Bladder microvascular endothelial cell (primary cell): ENCODE results near the gene SHC1. TPM values are rescaled to one million over a fixed set of nuclear protein-coding genes. Genes with fewer than 3 reads are reported as not detected.

ENCODE experiments used
- total RNA-seq: library from RNA; depleted of rRNA; stranded (reverse); fragments of >200 nt; gene quantifications from 2 replicates; pipeline ENCODE4 v1.2.3, GENCODE V29; 2014

Gene SHC1, protein sequence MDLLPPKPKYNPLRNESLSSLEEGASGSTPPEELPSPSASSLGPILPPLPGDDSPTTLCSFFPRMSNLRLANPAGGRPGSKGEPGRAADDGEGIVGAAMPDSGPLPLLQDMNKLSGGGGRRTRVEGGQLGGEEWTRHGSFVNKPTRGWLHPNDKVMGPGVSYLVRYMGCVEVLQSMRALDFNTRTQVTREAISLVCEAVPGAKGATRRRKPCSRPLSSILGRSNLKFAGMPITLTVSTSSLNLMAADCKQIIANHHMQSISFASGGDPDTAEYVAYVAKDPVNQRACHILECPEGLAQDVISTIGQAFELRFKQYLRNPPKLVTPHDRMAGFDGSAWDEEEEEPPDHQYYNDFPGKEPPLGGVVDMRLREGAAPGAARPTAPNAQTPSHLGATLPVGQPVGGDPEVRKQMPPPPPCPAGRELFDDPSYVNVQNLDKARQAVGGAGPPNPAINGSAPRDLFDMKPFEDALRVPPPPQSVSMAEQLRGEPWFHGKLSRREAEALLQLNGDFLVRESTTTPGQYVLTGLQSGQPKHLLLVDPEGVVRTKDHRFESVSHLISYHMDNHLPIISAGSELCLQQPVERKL
- 159 and 342 TPM in 2 replicates for total RNA-seq

DNA sequence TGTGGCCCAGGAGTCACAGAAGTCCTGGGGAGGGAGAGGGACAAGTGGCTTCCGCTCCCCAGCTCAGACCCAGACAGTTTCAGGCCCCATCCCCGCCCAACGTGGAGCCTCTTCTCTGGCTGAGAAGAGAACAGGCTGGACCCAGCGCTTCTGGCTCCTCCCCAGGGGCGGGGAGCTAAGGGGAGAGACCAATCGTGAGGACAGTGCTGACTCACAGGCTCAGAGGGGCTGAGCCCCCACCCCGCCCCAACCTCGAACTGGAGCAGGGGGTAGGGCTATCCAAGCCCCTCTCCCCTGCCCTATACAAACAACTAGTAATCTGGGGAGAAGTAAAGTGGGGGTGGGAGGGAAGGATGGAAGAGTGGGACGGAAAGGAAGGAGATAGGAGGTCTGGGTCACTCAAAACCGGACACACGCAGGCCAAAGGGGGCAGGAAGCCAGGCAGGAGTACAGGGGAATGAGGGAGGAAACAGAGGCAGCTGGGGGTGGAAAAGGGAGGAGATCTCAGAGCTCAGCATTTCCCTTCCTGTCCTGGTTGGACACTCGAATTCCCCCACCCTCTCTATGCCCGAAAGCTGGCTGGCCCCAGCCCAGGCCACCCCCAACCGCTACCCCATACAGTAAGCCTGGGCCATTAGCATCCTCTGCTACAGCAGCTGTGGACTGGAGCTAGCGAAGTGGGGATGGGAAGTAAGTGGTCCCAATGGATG lies at the start of gene SHC1:
SHC1 (minus strand) TSS at position 117 of the 710 bp plus-strand sequence. CDS start 221 bp downstream, outside the sequence.

DNA sequence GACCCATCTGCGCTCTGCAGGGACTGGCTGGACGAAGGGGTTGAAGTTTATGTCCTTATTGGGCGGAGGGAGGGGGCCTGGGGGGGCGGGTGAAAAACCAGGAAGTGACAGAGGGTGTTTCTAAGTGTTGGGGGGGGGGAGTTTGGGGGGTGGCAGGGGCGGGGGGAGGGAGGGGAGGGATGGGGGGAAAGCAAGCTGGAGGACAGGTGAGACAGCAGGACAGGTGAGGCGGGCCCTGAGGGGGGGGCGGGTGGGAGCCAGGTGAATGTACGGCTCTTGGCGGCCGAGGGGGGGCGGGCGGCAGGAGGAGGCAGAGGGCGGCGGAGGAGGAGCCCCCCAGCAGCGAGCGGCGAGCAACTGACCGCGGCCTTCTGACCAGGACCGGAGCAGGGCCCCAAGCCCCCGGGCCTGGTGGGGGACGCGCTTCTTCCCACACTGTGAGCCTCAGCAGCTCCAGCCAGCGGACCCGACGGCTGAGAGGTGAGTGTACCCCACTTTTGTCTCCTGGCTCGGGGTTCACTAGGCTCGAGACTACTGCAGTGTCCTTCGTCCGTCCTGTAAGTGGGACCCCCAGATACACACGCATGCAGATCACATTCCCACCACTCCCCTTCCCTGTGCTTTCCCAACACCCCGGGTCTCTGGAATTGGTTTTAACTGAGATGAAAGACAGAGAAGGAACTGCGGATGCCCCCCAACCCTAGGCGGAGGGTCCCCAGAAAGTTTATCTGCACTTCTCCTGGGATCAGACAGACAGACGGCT lies 32.1 kb upstream of the SHC1 start, which contains the start of gene ZBTB7B:
ZBTB7B (plus strand) TSS at position 339 of the 763 bp plus-strand sequence. CDS start 11,859 bp downstream, outside the sequence.

DNA sequence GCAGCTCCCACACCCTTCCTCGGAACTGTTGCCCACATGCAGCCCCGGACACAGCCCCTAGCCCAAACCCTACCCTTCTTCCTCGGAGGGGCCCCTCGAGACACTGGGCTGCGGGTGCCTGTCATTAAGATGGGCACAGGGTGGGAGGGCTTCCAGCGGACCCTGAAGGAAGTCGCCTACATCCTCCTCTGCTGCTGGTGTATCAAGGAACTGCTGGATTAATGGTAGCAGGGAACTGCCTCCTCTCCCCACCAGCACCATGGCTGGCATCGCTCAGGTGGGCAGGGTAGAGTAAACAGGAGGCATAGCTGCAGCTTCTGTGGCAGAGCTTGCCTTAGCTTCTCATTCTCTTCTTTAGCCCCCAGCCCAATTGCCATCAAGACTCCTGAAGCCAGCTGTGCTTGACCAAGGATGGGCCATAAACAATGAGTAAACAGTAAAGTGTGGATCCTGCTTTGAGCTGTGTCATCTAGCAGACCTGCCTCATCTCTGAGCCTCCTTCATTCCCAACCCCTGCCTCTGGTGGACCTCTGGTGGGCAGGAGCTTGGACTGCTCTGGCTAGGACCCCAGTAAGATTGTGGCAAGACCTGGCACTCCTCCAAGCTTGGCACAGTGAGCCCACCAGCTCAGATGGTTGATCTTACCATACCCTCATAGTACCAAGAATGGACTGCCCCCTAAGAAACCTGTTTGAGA lies 23.2 kb upstream of the SHC1 start, which contains the start of gene LENEP:
LENEP (plus strand) TSS at position 15 of the 697 bp plus-strand sequence; CDS start at position 37, 22 bp downstream.

DNA sequence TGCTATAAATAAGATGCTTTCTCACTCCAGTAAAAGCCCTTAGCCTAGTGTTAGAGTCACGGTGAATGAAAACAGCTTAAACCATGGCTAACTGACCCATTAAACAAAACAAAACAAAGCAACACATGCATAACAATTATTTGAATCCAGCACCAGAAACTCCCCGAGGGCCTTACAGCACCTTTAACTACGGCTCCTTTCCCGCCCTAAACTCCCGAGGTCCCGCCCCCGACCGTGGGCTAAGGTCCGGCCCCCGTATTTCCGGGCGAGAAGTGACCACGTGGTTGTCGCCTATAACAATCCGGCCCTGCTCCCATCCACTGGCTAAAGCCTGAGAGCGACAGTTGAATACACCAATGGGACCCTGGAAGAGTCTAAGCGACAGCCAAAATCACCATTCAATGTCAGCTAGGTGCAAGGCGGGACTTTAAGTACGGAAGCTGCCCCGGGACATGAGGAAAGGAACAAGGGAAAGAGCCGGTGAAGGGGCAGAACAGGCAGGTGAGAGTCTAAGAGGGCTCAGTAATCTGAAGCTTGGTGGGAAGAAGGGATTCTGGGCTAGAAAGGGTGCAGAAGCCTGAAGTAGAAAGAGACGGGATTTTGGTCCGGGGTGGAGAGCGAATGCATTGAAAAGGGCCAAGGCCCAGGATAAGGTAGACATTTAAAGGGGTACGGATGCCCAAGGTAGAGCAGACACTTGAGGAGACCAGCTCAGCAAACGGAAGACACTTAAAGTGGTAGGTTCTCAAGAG lies 12.5 kb upstream of the SHC1 start, which contains the start of gene FLAD1:
FLAD1 (plus strand) TSS at position 448 of the 752 bp plus-strand sequence. CDS start 351 bp downstream, outside the sequence.

DNA sequence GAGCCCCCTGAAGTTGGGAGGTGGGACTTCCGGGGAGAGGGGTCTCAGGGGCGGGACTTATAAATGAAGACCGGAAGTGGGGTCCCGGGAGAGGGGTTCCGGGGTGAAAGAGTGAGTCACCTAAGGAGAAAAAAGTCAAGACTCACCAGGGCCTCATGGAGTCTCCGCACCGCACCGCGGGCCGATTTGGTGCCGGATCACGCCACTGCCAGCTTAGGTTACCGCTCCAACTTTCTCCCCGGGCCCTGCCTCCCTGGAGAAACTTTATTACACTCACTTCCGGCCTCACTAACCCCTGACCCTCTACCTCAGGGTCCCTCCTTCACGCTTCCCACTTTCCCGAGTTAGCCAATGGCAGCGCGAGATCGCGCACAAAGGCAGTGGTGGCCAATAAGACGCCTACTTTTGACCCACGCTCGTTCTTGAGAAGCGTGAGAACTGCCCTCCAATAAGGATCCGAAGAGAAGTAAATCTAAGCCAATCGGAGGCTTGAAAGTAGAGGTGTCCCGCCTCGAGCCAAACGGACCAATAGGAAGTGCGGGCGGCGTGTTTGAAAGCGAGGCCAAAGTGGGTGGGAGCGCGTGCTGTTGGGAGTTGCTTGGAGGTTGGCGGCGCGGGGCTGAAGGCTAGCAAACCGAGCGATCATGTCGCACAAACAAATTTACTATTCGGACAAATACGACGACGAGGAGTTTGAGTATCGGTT lies 3.7 kb upstream of the SHC1 start, which contains the start of gene CKS1B:
CKS1B (plus strand) TSS at position 580 of the 706 bp plus-strand sequence; CDS start at position 645, 65 bp downstream.

DNA sequence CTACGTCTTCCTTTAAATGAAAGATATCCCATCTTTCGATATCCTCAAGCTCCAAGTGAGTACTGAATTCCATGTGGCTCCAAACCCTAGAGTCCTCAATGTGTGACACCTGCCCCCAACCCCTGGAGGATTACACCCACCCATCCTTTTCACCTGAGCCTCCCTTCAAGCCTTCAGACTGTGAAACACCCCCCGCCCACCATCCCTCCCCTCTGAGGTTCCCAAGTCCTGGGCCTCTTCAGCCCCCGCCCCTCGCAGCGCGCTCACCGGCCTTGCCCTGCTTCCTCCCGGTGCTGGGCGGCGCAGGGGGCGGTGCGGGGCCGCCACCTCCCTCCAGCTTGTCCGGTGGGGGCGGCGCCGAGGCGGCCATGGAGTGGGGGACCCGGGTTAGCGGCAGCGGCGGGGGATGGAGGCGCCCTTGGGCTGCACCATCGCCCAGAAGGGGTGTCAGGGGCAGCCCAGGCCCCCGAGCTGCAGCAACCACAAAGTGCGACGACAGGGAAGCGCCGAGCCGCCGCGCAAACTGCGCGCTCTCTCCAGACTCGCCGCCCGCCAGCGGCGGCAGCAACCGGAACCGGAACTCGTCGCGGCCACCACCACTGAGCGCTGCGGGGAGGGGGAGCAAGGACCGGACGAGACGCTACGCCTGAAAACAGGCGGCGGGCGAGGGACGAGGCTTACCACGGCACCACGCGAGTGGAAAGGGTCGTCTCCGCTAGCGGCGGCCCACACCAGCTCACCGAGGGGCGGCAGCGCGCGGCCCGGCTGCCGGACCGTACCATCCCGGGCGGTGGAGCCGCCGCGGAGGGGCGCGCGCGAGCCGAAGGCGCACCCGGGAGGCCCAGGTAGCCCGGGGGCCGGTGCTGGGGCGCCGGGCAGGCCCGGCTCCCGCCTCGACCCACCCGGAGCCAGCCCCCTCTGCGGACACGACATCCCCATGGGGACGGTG lies 9.1 kb downstream of the SHC1 start, which contains the start of gene PYGO2:
PYGO2 (minus strand) TSS at position 576 of the 949 bp plus-strand sequence; CDS start at position 370, 206 bp downstream.

DNA sequence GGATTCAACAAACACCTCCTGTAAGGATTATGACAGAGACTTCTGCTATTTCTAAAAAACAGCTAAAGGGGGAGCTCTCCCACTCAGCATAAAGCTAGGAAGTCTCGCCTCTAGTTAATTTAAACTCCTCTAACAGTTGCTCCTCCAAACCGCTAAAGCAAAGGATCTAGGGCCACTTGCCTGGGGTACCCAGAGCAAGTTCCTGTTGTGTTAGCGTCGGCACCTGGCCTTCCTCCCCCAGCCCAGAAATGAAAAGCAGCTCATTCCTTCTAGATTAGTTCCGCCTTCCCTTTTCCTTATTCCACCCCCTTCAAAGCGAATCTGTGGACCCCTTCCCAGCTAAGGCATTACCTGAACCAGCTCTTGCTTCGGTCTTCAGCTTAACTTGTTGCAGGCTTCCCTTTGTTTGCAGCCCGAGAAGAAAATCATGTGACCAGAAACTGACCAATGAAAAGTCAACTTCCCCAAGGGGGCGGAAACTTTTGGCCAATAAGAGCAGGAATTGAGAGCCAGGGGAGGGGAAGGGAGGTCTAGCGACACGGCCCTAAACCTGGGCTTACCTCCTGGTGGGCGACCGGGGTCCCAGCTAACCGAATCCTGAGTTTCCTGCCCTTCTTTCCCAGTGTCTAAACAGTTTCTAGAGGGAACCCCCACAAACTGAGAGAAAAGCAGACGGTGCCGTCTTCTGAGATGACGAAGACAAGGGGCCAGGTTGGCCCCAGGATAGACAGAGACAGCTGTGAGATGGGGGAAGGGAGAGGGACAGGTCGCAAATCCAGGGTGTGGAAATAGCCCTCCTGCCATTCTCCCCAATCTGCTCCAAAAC lies 14.6 kb downstream of the SHC1 start, which contains the start of gene PBXIP1:
PBXIP1 (minus strand) TSS at position 382 of the 826 bp plus-strand sequence. CDS start 2,378 bp downstream, outside the sequence.

DNA sequence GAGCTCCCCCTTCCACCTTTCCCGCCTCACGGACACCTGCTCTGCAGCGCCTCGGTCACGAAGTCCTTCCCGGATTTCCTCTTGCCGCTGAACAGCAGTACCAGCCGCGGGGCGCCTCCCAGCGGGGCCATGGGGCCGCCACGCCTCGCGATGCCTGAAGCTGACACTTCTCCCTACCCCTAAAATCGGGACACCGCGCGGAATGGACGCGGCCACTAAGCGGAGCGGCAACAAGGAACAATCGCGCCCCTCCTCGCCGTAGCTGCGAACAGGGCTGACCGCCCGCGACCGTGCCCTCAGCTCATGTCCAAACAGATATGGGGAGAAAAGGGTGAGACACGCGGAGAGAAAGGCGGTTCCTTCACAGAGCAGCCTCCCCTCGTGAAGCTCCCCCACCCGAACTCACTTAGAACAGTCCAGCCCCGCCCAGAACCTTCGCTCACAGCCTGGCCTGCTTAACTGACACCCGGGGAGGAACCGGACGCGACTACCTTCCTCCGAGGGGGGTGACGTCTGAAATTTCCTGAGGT lies 33.9 kb downstream of the SHC1 start, which contains the start of gene PMVK:
PMVK (minus strand) TSS at position 165 of the 530 bp plus-strand sequence; CDS start at position 131, 34 bp downstream.

Other genes starting within 250 kb of the SHC1 start
- 0.16 and 1.5 TPM in 2 replicates for gene KCNN3, start 100.5 kb downstream of the SHC1 start, total RNA-seq
- gene PMVK, start 34.0 kb downstream of the SHC1 start, total RNA-seq, result 8.6 and 10.6 TPM in 2 replicates
- 74.6 and 104 TPM in 2 replicates for gene PBXIP1, start 14.6 kb downstream of the SHC1 start, total RNA-seq
- 7.7 and 18.3 TPM in 2 replicates for gene PYGO2, start 9.0 kb downstream of the SHC1 start, total RNA-seq
- gene CKS1B, start 3.9 kb upstream of the SHC1 start, total RNA-seq, result 56.2 and 86.6 TPM in 2 replicates
- 16.8 and 25.1 TPM in 2 replicates for gene FLAD1, start 12.6 kb upstream of the SHC1 start, total RNA-seq
- gene LENEP, start 22.8 kb upstream of the SHC1 start, total RNA-seq, result 0.76 TPM in 1 of 2 replicates, not detected in the other
- gene ZBTB7B, start 32.1 kb upstream of the SHC1 start, total RNA-seq, result 7.6 and 11.1 TPM in 2 replicates
- gene DCST2, start 63.0 kb upstream of the SHC1 start, total RNA-seq, result under 0.01 and 0.13 TPM in 2 replicates
- gene DCST1, start 63.1 kb upstream of the SHC1 start, total RNA-seq, result not detected in 2 replicates
- 241 and 324 TPM in 2 replicates for gene ADAM15, start 80.6 kb upstream of the SHC1 start, total RNA-seq
- 4.2 and 13.6 TPM in 2 replicates for gene EFNA4, start 93.0 kb upstream of the SHC1 start, total RNA-seq
- gene EFNA3, start 108.1 kb upstream of the SHC1 start, total RNA-seq, result 1.3 and 1.8 TPM in 2 replicates
- 99.7 and 161 TPM in 2 replicates for gene EFNA1, start 157.1 kb upstream of the SHC1 start, total RNA-seq
- gene SLC50A1, start 165.1 kb upstream of the SHC1 start, total RNA-seq, result 22.8 and 26.1 TPM in 2 replicates
- 20.9 and 56.7 TPM in 2 replicates for gene DPM3, start 169.8 kb upstream of the SHC1 start, total RNA-seq
- gene KRTCAP2, start 202.6 kb upstream of the SHC1 start, total RNA-seq, result 96.2 and 98.4 TPM in 2 replicates
- gene TRIM46, start 203.1 kb upstream of the SHC1 start, total RNA-seq, result 1.6 and 4.5 TPM in 2 replicates
- 9.4 and 18.5 TPM in 2 replicates for gene THBS3, start 237.2 kb upstream of the SHC1 start, total RNA-seq
- gene MTX1, start 237.9 kb upstream of the SHC1 start, total RNA-seq, result 30.3 and 31.6 TPM in 2 replicates